ENCODE measurements around the gene GEMIN5.
"Not testable (repeated sequence)": the region's sequence is repeated elsewhere in the genome, so short reads cannot be mapped to it uniquely, and the experiment has no call there.

GEMIN5 gene

DNA sequence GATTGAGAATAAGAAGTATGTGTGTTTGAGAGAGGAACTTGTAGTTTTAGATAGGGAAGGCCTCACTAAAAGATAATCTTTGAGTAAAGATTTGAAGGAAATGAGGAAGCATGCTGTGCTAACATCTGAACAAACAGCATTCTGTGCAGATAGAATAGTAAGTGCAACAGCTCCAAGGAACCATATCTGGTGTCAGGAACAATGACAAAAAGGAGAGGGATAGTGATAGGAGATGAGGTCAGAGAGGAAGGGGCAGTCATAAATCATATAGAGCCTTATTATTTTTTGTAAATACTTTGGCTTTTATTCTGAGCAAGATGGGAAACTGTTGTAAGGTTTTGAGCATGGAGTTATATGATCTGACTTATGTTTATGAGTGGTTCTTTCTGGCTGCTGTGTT, 6.7 kb upstream of the GEMIN5 start:
- no peak for DNase-seq (ENCODE audit: low spot score)

DNA sequence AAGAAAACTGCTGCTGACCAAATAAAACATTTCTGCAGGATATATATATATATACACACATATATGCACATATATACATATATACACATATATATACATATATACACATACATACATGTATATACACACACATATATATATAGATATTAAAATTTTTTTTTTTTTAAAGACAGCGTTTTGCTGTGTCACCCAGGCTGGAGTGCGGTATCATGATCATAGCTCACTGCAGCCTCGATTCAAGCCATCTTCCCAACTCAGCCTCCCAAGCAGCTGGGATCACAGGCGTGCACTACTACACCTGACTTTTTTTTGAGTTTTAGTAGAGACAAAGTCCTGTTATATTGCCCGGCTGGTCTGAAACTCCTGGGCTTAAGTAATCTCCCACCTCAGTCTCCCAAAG, 5.5 kb upstream of the GEMIN5 start:
- DNase-seq (ENCODE audit: low spot score), result no peak

DNA sequence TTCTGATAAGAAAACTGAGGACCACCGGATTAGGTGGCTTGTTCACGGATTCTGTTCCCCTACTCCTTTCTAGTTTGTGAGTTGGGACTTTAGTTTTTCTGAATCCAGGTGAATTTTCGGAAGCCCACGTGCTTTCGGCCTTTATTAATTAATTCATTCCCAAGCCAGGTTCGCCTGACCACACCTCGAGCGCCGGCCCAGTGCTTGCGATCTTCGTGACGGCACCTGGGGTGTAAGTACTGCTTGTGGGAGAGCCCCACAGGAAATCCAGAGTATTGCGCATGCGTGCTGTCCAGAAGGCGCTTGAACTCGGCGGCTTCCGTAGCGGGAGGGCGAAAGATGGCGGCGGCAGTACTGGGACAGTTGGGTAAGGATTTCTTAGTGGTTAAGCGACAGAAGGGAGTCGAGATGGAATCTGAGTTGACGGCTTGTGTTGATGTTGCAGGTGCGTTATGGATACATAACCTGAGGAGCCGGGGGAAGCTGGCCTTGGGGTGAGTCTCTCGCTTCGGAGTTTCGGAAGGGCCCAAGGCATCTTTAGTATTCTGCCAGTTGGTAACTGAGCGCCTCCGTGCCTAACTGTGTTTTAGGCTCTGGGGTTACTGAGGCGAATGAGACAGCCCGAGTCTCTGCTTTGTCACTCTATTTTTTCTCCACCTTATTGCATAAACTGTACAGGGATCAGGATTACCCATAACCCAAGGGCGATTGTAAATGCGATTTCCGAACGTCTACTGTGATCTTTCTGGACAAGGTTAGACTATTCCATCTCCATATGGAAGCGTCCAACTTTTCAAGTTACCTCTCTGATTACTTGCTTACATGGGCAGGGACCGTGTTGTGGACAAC, 3.0 kb upstream of the GEMIN5 start, which contains the start of gene MRPL22:
MRPL22 (plus strand) TSS at position 302 of the 849 bp plus-strand sequence; CDS start at position 340, 38 bp downstream.
- DNase-seq (ENCODE audit: low spot score), result peak; percentile 88

DNA sequence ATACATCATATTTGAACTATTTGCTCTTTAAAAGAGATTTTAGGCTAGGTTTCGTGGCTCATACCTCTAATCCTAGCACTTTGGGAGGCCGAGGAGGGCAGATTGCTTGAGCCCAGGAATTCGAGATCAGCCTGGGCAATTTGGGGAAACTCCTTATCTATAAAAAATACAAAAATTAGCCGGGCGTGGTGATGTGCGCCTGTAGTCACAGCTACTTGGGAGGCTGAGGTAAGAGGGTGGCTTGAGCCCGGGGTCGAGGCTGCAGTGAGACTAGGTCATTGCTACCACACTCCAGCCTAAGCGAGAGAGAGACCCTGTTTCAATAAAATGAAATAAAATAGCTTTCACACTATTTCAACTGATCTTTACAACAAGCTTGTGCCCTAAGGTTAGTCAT, 2.4 kb upstream of the GEMIN5 start:
- DNase-seq (ENCODE audit: low spot score), result no peak

DNA sequence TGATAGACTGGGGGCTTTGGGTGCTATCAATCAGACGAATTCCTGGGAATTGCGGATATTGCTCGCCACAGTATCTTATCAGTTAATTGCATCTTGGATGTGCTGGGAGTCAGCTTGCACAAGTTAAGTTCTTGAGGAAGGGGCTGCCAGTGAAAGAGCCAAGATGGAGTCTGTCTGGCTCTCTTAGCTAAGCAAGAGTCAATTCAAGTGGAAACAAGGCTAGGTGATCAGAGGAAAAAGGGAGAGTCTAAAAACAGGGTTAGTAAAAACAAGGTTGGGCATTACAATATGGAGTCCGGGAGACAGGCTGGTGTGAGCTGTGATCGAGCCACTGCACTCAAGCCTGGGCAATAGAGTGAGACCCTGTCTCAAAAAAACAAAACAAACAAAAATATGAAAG, 1.4 kb upstream of the GEMIN5 start:
- DNase-seq (ENCODE audit: low spot score), result not testable (repeated sequence)

DNA sequence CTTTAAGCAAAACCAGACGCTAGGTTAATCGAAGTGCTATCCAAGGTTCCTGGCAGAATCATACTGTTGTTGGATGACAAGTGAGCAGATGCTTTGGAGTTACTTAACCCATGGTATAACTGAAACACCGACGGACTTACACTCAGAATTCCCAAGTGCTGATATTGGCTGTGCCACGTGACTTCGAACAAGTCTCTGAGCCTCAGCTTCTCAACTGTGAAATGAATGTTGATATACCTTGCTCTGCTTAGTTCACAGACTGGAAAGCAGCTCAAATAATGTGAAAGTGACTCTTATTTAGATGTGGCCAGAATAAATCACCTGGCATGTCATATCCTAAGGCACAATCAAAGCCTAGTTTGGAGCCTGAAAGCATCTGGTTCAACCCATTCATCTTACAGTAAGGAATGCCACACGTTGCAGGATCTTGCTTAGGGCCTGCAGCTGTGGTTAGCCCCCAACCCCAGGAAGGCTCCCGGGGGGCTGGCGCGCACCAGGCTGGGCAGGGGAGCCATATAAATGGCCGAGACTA, 759 bp downstream of the GEMIN5 start:
- DNase-seq (ENCODE audit: low spot score), result no peak

DNA sequence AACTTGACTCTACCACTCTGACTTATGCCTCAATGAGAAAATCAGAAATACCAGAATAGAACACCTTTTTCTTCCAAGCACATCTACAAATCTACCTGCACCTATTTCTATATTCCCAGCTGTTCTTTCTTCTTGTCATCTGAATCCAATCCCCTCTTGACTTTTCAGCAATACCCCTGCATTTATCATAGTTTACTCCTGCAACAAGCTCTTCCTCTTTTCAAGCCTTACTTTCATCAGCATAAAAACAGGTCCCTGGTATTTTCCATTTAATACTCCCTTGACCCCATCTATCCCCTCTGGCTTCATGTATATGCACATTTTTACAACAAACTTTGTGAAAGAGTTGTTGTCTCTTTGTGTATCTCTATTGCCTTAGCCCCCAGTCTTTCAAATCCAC, 3.1 kb downstream of the GEMIN5 start:
- DNase-seq (ENCODE audit: low spot score), result no peak

DNA sequence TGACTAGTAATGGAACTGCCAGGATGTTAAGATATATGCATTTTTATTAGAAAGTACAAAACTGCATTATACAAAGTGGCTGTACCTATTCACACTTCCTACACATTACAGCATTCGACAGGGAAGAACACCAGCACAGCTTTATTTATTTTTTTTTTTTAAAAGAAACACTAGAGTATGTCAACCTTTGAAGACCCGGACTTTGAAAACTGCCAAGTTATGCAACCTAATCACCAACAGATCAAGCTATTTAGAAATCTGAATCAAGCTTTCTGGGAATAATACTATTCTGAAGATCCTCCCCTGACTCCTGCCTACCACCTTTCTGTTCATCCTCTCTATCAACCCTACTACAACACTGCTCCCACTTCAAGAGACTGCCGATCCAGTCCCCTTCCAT, 4.5 kb downstream of the GEMIN5 start:
- no peak for DNase-seq (ENCODE audit: low spot score)

DNA sequence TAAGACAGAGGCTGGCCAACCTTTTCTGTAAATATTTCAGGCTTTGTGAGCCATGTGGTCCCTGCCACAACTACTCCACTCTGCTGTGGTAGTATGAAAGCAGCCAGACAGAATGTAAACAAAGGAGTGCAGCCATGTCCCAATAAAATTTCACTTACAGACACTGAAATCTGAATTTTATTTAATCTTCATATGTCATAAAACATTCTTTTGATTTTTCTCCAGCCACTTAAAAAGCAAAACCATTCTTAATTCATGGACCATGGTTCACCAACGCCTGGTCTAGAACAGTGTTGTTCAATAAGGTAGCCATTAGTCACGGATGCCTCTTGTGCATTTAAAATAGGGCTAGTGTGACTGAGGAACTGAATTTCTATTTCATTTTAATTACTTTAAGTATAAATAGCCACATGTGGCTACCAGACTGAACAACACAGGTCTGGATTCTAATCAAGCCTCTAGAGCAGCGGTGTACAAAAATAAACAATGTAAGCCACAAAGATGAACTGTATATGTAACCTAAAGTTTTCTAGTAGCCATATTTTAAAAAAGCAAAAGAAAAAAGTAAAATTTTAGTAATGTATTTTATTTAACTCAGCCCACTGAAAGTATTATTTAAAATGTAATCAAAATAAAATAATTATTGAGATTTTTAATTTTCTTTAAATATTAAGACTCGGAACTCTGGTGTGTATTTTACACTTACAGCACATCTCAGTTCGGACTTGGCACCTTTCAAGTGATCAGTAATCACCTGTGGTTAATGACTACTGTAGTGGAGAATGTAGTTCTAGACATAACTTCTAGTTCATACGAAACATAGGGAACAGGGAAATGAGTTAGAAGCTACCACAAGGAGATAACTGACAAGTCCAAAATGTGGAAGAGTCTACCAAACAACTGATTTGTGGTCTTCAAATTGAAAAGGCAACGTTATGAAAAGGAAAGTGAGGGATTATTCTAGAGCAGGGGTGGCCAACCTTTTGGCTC, 14.3 kb downstream of the GEMIN5 start:
- no peak for DNase-seq (ENCODE audit: low spot score)

DNA sequence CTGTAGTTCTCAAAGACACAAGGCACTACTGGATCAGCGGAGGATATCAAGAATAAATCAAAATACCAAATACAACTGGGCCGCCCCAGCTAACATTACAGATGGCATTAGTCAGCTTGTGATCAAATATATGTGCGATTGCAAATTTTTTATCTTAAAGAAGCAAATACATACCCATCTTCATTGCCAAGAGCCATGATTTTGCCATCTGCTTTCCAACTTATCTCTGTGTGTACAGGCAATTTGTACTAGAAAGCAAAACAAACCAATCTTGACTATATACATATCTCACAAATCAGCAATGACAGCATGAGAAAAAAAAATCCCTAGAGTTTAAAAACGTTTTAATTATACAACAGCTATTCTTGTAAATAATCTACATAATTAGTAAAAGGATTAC, 20.3 kb downstream of the GEMIN5 start:
- DNase-seq (ENCODE audit: low spot score), result no peak

DNA sequence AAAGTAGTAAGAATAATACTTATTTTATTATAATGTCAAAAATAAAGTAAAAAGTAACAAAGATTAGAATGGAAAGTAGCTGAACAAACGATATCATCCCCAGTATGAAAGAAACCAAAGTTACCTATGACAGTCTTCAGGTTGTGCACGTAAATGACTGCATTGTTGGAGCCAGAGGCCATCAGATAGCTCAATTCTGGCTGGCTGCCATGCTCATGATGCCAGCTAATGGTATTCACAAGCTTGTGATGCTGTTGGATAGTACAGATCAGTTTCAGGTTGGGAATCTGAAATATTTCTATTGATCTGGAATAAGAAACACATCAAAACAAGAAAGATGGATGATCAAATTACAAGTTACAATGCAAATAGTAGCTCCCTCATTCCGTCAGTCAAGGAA, 21.1 kb downstream of the GEMIN5 start:
- no peak for DNase-seq (ENCODE audit: low spot score)

DNA sequence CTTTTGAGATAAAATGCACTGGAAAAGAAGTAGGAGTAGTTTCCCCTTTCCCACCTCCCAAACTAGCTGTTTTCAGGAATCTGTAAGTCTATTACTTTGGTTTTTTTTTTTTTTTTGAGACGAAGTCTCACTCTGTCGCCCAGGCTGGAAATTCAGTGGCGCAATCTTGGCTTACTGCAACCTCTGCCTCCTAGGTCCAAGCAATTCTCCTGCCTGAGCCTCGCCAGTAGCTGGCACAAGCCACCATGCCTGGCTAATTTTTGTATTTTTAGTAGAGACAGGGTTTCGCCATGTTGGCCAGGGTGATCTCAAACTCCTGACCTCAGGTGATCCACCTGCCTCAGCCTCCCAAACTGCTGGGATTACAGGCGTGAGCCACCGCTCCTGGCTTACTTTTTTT, 32.4 kb downstream of the GEMIN5 start:
- DNase-seq (ENCODE audit: low spot score), result not testable (repeated sequence)

DNA sequence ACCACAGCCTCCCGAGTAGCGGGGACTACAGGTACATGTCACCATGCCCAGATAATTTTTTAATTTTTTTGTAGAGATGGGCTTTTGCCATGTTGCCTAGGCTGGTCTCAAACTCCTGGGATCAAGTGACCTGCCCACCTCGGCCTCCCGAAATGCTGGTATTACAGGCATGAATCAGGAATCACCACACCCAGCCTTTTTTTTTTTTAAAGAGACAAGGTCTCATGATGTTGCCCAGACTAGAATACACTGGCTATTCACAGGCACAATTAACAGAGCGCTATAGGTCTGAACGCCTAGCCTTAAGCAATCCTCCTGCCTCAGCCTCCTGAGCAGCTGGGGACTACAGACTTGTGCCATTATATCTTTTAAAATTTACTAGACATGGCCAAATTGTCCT, 36.1 kb downstream of the GEMIN5 start:
- DNase-seq (ENCODE audit: low spot score), result no peak

DNA sequence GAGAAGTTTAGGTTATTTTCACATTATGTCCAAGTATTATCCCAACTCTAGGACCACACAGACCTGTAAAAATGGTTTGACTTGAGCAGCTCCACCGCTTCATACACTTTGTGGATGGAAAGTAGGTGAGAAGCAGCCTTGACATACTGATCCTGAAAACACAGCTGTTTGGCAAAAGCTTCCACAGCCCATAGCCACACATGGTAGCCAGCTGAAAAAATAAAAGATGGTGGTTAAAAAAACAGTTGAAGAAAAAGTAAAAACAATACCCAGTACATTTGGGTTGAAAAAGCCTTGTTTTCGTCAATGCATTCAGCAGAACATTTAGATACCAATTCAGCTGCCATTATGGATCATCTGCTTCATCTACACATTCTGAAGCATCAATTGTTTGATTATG, 36.7 kb downstream of the GEMIN5 start:
- no peak for DNase-seq (ENCODE audit: low spot score)

DNA sequence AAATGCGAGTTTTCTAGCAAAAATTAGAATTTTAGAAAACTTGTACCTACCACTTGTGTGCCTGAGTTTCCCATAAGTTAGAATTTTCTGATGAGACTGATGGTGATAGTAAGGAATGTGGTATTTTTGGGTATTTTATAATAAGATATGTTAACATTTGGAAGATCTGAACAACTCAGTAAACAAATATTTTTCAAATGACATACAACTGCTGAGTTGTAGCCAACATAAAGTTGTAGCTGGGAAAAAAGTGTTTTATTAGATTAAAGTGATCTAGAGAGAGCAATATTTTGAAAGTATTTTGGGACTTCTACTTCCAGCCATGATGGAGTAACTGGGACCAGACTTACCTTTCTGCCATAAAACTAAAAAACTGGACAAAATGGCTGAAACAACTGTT, 37.9 kb downstream of the GEMIN5 start:
- no peak for DNase-seq (ENCODE audit: low spot score)

DNA sequence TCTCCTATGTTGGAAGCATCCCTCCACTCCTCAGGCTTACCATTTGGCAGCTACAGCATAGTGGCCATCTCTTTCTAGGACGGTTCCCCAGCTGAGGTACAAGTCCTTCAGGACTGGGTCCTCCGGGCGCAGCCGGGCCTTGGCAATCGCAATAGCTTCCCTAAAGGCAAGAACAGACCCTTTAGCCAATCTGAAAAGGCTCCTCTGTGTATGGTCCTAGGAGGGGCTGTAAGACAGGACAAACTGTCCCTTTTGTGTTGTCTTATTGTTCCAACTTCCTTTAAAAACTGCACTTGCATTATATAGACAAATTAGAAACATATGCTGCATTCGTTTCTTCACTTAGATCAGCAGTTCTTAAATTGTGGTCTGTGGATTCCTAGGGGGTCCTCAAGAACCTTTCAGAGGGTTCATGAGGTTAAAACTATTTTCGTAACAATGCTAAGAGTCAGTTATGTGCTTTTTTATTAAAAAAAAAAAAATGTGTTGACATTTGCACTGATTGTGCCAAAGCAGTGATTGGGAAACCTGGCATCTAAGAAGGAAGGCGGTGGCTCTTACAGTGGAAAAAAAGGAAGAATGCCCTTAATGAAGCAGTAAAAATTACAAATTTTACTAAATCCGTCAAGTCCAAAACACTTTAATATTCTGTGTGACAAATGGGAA, 38.7 kb downstream of the GEMIN5 start:
- DNase-seq (ENCODE audit: low spot score), result no peak

DNA sequence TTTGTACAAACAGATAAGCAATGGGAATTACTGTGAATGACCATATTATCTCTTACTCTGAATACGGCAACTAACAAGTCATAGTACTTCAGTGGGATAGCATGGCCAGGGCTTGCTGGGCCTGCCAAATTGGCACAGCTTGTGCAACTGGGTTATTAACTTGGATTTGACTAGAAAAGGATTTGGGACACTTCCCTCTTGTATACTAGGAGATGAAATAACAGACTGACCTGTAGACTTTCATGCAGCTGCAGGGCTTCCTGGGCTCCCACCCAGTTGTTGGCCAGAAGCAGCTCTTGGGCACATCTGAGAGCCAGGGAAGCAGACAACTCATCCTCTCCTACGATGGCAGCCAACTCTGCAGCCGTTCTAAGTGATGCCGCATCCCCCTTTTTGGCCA, 39.8 kb downstream of the GEMIN5 start:
- DNase-seq (ENCODE audit: low spot score), result peak; percentile 43

DNA sequence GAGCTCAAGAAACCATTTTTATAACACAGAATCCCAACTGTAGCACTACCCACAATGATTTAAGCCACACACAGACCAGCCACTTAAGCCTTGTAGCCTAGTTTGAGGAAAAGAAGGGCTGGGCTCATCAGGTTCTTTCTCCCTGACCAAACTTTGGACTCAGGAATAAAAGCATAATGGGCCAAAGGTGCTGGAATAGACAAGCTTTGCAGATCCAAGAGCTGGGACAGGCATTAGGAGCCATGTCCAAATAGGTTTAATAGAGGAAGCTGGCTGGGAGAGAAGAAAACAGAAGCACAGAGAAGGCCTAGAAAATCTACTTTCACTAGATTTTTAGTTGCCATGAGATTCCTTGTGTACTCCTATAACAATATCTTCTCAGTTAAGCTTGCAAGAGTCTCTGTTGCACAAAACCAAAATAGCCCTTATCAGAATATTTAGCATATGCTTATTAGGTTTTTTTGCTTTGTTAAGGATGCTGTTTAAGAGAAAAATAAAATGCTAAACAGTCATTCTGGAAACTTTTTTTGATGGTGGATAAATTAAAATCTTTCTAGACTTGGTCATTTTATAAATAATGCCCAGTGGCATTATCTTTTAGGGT, 41.3 kb downstream of the GEMIN5 start:
- no peak for DNase-seq (ENCODE audit: low spot score)

DNA sequence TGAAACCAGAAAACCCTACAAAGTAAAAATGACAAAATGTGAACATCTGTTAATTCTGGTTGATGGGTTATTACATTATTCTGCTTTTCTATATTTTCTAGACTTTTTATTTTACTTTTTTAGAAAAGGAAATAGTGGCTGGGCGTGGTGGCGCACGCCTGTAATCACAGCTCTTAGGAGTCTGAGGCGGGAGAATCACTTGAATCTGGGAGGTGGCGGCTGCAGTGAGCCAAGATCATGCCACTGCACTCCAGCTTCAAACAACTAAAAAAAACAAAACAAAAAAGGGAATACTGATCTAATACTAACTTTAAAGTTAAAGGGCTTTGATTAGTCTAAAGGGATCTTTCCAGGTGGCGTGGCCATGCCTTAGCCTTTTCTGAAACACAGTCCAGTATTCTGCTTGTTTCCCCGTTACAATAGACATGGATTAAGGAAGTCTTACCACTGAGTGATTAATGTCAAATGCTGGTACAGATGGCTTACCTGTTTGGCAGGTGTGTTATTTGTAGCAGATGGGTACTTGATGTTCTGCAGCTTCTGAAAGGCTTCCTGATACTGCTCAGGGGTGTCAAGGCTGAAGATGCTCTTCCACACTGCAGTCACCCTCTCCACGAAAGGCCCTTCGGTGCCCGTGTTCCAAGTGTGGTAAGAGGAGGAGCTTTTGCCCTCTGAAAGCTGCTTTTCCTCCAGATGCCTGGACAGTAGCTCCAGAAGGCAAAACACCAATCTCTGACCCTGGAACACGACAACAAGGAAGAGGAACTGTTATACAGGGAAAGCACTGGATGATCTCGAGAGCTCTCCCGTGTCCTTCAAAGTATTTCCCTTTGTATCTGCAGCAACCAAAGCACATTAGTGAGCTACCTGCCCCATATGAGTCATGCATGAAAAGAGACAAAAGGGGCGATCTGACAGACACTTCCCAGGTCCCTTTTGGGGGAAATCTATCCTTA, 42.1 kb downstream of the GEMIN5 start:
- no peak for DNase-seq (ENCODE audit: low spot score)

DNA sequence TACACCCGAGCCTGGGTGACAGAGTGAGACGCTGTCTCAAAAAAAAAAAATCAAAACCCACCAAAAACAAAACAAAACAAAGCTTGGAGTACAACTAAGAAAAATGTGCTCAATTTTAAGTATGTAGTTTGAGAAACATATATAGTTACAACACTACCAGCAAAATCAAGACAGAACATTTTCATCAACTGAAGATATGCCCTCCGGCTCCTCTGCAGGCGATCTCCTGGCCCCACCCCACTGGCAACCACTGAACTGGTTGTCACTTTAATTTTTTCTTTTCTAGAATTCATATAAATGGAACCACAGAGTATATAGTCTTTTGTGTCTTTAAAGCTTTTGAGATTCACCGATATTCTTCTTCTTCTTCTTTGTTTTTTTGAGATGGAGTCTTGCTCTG, 44.6 kb downstream of the GEMIN5 start:
- DNase-seq (ENCODE audit: low spot score), result no peak

All from globus pallidus (tissue), 1 donor.